Measurements from ENCODE around the gene AGAP2. TPM values are rescaled to one million over a fixed set of nuclear protein-coding genes. Genes with fewer than 3 reads are reported as not detected.

AGAP2 gene
- total RNA-seq, 1 experiment from 2014 or later: 2.0 TPM

DNA sequence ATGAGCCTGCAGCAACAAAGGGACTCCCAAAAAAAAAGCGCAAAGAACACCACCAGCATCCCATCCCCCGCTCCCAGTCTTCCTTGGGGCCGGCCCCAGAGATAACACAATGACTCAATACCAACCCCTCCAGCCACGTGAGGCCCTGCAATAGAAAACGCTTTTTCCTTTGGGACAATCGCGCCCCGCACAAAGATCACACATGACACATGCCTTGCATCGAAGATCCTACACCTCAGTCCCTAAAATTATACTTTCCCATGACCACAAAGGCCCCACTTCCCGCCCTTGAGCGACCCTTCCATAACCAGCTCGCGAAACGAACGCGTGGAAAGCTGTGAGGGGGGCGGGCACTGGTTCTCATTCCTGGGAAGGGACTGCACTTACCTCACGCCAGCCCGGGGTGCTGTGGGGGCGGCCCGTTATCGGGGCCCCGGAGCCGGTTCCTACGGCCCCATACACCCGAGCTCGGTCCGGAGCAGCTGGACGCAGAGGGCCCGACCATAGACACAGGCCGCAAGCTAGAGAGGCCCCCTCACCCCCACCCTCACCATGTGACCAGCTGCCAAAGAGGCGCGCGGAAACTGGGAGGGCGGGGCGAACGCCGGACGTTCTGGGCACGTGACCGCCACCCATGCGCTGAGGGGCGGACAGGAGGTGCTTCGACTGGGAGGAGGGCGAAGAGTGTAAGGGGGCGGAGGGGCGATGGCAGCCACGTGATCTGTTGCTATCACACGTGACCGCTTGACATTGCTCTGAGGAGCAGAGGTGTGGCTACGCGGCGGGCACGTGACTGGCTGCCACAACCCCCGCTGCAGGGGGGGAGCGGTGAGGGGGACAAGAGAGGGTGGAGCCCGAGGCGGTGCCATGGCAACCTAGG is 13.5 kb upstream of the AGAP2 start, which contains the start of gene CDK4 (continued):
- TF ChIP-seq, protein P1, sequence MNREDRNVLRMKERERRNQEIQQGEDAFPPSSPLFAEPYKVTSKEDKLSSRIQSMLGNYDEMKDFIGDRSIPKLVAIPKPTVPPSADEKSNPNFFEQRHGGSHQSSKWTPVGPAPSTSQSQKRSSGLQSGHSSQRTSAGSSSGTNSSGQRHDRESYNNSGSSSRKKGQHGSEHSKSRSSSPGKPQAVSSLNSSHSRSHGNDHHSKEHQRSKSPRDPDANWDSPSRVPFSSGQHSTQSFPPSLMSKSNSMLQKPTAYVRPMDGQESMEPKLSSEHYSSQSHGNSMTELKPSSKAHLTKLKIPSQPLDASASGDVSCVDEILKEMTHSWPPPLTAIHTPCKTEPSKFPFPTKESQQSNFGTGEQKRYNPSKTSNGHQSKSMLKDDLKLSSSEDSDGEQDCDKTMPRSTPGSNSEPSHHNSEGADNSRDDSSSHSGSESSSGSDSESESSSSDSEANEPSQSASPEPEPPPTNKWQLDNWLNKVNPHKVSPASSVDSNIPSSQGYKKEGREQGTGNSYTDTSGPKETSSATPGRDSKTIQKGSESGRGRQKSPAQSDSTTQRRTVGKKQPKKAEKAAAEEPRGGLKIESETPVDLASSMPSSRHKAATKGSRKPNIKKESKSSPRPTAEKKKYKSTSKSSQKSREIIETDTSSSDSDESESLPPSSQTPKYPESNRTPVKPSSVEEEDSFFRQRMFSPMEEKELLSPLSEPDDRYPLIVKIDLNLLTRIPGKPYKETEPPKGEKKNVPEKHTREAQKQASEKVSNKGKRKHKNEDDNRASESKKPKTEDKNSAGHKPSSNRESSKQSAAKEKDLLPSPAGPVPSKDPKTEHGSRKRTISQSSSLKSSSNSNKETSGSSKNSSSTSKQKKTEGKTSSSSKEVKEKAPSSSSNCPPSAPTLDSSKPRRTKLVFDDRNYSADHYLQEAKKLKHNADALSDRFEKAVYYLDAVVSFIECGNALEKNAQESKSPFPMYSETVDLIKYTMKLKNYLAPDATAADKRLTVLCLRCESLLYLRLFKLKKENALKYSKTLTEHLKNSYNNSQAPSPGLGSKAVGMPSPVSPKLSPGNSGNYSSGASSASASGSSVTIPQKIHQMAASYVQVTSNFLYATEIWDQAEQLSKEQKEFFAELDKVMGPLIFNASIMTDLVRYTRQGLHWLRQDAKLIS (CRISPR knock-in tag; IDR thresholded peaks at IDR 0.05; ENCODE audit: borderline replicate concordance): no peak
- TF ChIP-seq CREB1 (CRISPR knock-in tag; IDR thresholded peaks at IDR 0.05) (0 out of 2 replicates have a peak, but pooled peaks have one; percentile 41), MAX (CRISPR knock-in tag; IDR thresholded peaks at IDR 0.05) (peak; percentile 99), NR1H2 (CRISPR knock-in tag; IDR thresholded peaks at IDR 0.05) (no peak), E2F5 (CRISPR knock-in tag; IDR thresholded peaks at IDR 0.05) (peak; percentile 92), GRHL2 (CRISPR knock-in tag; IDR thresholded peaks at IDR 0.05; ENCODE audit: insufficient replicate concordance, severe bottlenecking) (no peak), NFE2L1 (CRISPR knock-in tag; IDR thresholded peaks at IDR 0.05) (peak; percentile 47), ZNF671 (CRISPR knock-in tag; IDR thresholded peaks at IDR 0.05) (no peak), SP1 (CRISPR knock-in tag; conservative IDR thresholded peaks at IDR 0.05) (peak; percentile 99), SMAD3 (CRISPR knock-in tag; IDR thresholded peaks at IDR 0.05; ENCODE audit: borderline replicate concordance) (0 out of 2 replicates have a peak, but pooled peaks have one; percentile 49), GTF2I (CRISPR knock-in tag; conservative IDR thresholded peaks at IDR 0.05) (no peak), E2F4 (CRISPR knock-in tag; IDR thresholded peaks at IDR 0.05; ENCODE audit: borderline replicate concordance, low read depth) (no peak; the same call in 1 of the 2 replicates), MYBL2 (CRISPR knock-in tag; IDR thresholded peaks at IDR 0.05) (peak; percentile 66; the same call in 1 of the 2 replicates), CBFB (CRISPR knock-in tag; IDR thresholded peaks at IDR 0.05; ENCODE audit: low read depth) (no peak), CDX4 (CRISPR knock-in tag; IDR thresholded peaks at IDR 0.05; ENCODE audit: borderline replicate concordance) (no peak; the same call in 1 of the 2 replicates), ATF1 (CRISPR knock-in tag; IDR thresholded peaks at IDR 0.05) (no peak), SOX15 (CRISPR knock-in tag; IDR thresholded peaks at IDR 0.05) (no peak), FOXP1 (CRISPR knock-in tag; IDR thresholded peaks at IDR 0.05; ENCODE audit: borderline replicate concordance) (peak; percentile 84; the same call in 1 of the 2 replicates), ZNF232 (CRISPR knock-in tag; IDR thresholded peaks at IDR 0.05) (no peak), FOXK1 (CRISPR knock-in tag; IDR thresholded peaks at IDR 0.05) (peak; percentile 98), ZNF121 (CRISPR knock-in tag; IDR thresholded peaks at IDR 0.05) (no peak), FOXP4 (CRISPR knock-in tag; IDR thresholded peaks at IDR 0.05) (peak; percentile 81)
- TF ChIP-seq, protein P2, sequence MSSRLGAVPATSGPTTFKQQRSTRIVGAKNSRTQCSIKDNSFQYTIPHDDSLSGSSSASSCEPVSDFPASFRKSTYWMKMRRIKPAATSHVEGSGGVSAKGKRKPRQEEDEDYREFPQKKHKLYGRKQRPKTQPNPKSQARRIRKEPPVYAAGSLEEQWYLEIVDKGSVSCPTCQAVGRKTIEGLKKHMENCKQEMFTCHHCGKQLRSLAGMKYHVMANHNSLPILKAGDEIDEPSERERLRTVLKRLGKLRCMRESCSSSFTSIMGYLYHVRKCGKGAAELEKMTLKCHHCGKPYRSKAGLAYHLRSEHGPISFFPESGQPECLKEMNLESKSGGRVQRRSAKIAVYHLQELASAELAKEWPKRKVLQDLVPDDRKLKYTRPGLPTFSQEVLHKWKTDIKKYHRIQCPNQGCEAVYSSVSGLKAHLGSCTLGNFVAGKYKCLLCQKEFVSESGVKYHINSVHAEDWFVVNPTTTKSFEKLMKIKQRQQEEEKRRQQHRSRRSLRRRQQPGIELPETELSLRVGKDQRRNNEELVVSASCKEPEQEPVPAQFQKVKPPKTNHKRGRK (CRISPR knock-in tag; IDR thresholded peaks at IDR 0.05; ENCODE audit: borderline replicate concordance): no peak
- TF ChIP-seq, protein P3, sequence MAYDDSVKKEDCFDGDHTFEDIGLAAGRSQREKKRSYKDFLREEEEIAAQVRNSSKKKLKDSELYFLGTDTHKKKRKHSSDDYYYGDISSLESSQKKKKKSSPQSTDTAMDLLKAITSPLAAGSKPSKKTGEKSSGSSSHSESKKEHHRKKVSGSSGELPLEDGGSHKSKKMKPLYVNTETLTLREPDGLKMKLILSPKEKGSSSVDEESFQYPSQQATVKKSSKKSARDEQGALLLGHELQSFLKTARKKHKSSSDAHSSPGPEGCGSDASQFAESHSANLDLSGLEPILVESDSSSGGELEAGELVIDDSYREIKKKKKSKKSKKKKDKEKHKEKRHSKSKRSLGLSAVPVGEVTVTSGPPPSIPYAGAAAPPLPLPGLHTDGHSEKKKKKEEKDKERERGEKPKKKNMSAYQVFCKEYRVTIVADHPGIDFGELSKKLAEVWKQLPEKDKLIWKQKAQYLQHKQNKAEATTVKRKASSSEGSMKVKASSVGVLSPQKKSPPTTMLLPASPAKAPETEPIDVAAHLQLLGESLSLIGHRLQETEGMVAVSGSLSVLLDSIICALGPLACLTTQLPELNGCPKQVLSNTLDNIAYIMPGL (CRISPR knock-in tag; IDR thresholded peaks at IDR 0.05): peak; percentile 74
